T-cell (primary cell): ENCODE results near the gene AKAP6. TPM values are rescaled to one million over a fixed set of nuclear protein-coding genes. Genes with fewer than 3 reads are reported as not detected.
A peak's percentile ranks its signal among the peaks of the same experiment; 100 is the strongest.
"Not testable (repeated sequence)": the region's sequence is repeated elsewhere in the genome, so short reads cannot be mapped to it uniquely, and the experiment has no call there.

Experiments
- ATAC-seq, 4 experiments: fragments of 200-7000 bp in 3 of 4; fragments of 150-1000 bp in 1 of 4; cut with Tn5 transposase; replicated peaks in 1 of 4; 1 replicate in 3 of 4; 2 replicates in 1 of 4; pipeline ENCODE4 v1.10.0; 2021; ENCODE audit warnings: moderate library complexity in 3 of 4, mild to moderate bottlenecking in 2 of 4, moderate number of reproducible peaks in 1 of 4
- CTCF ChIA-PET, 2 donors: fragments of 300-600 bp; sonication (Branson Sonifier 250); formaldehyde crosslinking; loops; one replicate each; lab custom pipeline; 2022; ENCODE audit warnings: antibody characterized with exemption in 2 of 2; lab: Charles Lee
- POLR2A ChIA-PET, 2 donors: fragments of 300-600 bp; sonication (Branson Sonifier 250); formaldehyde crosslinking; loops; one replicate each; lab custom pipeline; 2022; ENCODE audit warnings: antibody characterized with exemption in 2 of 2; lab: Charles Lee
- DNase-seq, 35 experiments: peaks; one replicate each; pipeline versions ENCODE4 v3.0.0 to v3.0.0-alpha.2; 2013 to 2023
- H3K27ac ChIP-seq: one replicate; pipeline ENCODE4 v1.5.1; 2013; ENCODE audit warnings: low read length
- H3K27me3 ChIP-seq, 2 experiments: replicated peaks in 1 of 2; 1 replicate in 1 of 2; 2 replicates in 1 of 2; pipeline versions ENCODE4 v1.6.1 to v1.7.0; 2013; ENCODE audit warnings: low read length in 1 of 2, mixed read lengths in 1 of 2; ENCODE audit not compliant: control insufficient read depth in 2 of 2, insufficient read depth in 2 of 2; ENCODE audit errors: extremely low read depth in 1 of 2
- H3K36me3 ChIP-seq, 2 donors: 1 replicate in 1 of 2; 2 replicates in 1 of 2; pipeline versions ENCODE4 v1.6.1 to v1.7.0; 2013; ENCODE audit warnings: low read length in 1 of 2; ENCODE audit not compliant: control insufficient read depth in 2 of 2, insufficient read depth in 1 of 2; ENCODE audit errors: extremely low read depth in 1 of 2
- H3K4me1 ChIP-seq, 2 experiments: 1 replicate in 1 of 2; 2 replicates in 1 of 2; pipeline versions ENCODE4 v1.6.1 to v1.7.0; 2013; ENCODE audit warnings: low read length in 2 of 2, mixed read lengths in 1 of 2; ENCODE audit not compliant: insufficient read depth in 2 of 2, control insufficient read depth in 1 of 2; ENCODE audit errors: extremely low read depth in 1 of 2
- H3K4me3 ChIP-seq, 2 donors: 1 replicate in 1 of 2; 2 replicates in 1 of 2; pipeline versions ENCODE4 v1.5.1 to v1.7.0; 2013; ENCODE audit warnings: mild to moderate bottlenecking in 2 of 2, low read length in 1 of 2, moderate library complexity in 1 of 2; ENCODE audit not compliant: control insufficient read depth in 1 of 2; ENCODE audit errors: extremely low read depth in 1 of 2
- H3K9me3 ChIP-seq: 2 replicates; pipeline ENCODE4 v1.7.0; 2013
- H3K27ac Mint-ChIP-seq, 2 donors: one replicate each; pipeline ENCODE4 v1.8.0; 2020 to 2021; ENCODE audit warnings: mild to moderate bottlenecking in 2 of 2, mixed read lengths in 2 of 2
- H3K27me3 Mint-ChIP-seq, 2 donors: one replicate each; pipeline ENCODE4 v1.8.0; 2021 to 2022; ENCODE audit warnings: mixed read lengths in 2 of 2
- H3K36me3 Mint-ChIP-seq: one replicate; pipeline ENCODE4 v1.8.0; 2021; ENCODE audit warnings: mixed read lengths
- H3K4me1 Mint-ChIP-seq, 3 donors: one replicate each; pipeline ENCODE4 v1.8.0; 2020 to 2022; ENCODE audit warnings: mixed read lengths in 3 of 3, mild to moderate bottlenecking in 1 of 3
- H3K4me3 Mint-ChIP-seq, 3 donors: one replicate each; pipeline ENCODE4 v1.8.0; 2020 to 2022; ENCODE audit warnings: mild to moderate bottlenecking in 3 of 3, mixed read lengths in 3 of 3, moderate library complexity in 3 of 3
- H3K9me3 Mint-ChIP-seq, 3 donors: one replicate each; pipeline ENCODE4 v1.8.0; 2020 to 2022; ENCODE audit warnings: mixed read lengths in 3 of 3
- WGBS: methylation state at CpG from one replicate; pipeline ENCODE4 v1.1.5; 2013; ENCODE audit warnings: missing lambda C conversion rate; ENCODE audit not compliant: insufficient coverage; 5-methylcytosine and 5-hydroxymethylcytosine counted together
- total RNA-seq, 35 experiments: library from RNA in 6 of 35; stranded (reverse) in 6 of 35; fragments of 120-200 nt in 1 of 35; gene quantifications; one replicate each; pipeline versions ENCODE4 v1.2.1 to v1.2.4 and lab custom pipeline; 2013 to 2026

Gene AKAP6
- total RNA-seq, 5 donors from 2014 or later (not counting 1 experiment from before 2014, with no cell fraction given), result 1.7 to 6.6 (median 2.6) TPM

GRCh38 chr14:32460267-32460666 is 131.2 kb downstream of the AKAP6 start:
- no peak for ATAC-seq
- Mint-ChIP-seq H3K36me3 (no peaks in the 10 kb centered on the region), H3K9me3 (peaks cover 12 to 25% (median 14%) of the 10 kb centered on the region in 3 donors), H3K4me3 (no peak overlapping the region), H3K27ac (no peak overlapping the region), H3K27me3 (peaks cover 11 to 12% of the 10 kb centered on the region in 2 donors), H3K4me1 (no peaks in the 10 kb centered on the region)
- Histone ChIP-seq H3K27ac (no peak overlapping the region), H3K27me3 (peaks cover 0 to 9% of the 10 kb centered on the region in 2 experiments), H3K9me3 (no peaks in the 10 kb centered on the region), H3K4me1 (no peaks in the 10 kb centered on the region), H3K36me3 (no peaks in the 10 kb centered on the region), H3K4me3 (no peak overlapping the region)
- no peak for DNase-seq
- ChIA-PET CTCF (no interaction called here), POLR2A (no interaction called here)
- no CpG with 5 or more reads among the region's 4 CpGs for WGBS

- H3K36me3 Mint-ChIP-seq, CTCF ChIA-PET, H3K4me1 Mint-ChIP-seq, H3K9me3 ChIP-seq, H3K4me3 ChIP-seq, DNase-seq, H3K27ac ChIP-seq, H3K4me1 ChIP-seq, H3K27ac Mint-ChIP-seq, H3K27me3 ChIP-seq, H3K4me3 Mint-ChIP-seq, ATAC-seq, H3K36me3 ChIP-seq, POLR2A ChIA-PET: not testable (repeated sequence)
- no CpG with 5 or more reads among the region's 4 CpGs for WGBS
- peaks cover 9 to 10% of the 10 kb centered on the region in 2 donors for H3K27me3 Mint-ChIP-seq
- peaks cover 14 to 25% (median 16%) of the 10 kb centered on the region in 3 donors for H3K9me3 Mint-ChIP-seq
Measured at GRCh38 chr14:32462553-32462952, 133.5 kb downstream of the AKAP6 start.

GRCh38 chr14:32468955-32469354 is 139.9 kb downstream of the AKAP6 start:
- H3K4me1 Mint-ChIP-seq, result no peaks in the 10 kb centered on the region

GRCh38 chr14:32469388-32470160 is 140.5 kb downstream of the AKAP6 start:
- Mint-ChIP-seq H3K4me3 (no peak overlapping the region), H3K27ac (no peak overlapping the region), H3K4me1 (no peaks in the 10 kb centered on the region), H3K36me3 (no peaks in the 10 kb centered on the region), H3K27me3 (peaks cover 0 to 3% of the 10 kb centered on the region in 2 donors), H3K9me3 (peaks cover 0 to 3% (median 0%) of the 10 kb centered on the region in 3 donors)
- Histone ChIP-seq H3K27ac (no peak overlapping the region), H3K27me3 (no peaks in the 10 kb centered on the region), H3K4me3 (no peak overlapping the region), H3K4me1 (no peaks in the 10 kb centered on the region), H3K36me3 (no peaks in the 10 kb centered on the region), H3K9me3 (no peaks in the 10 kb centered on the region)
- WGBS, result no CpG with 5 or more reads among the region's 5 CpGs
- ChIA-PET CTCF (interaction anchor here (0.5 to 1.1 kb wide), 3 partner anchors 535 to 1162 kb away, joined by 3 to 4 read pairs (median 3); no protein-coding TSS in a partner anchor), POLR2A (no interaction called here)
- DNase-seq, result peak in 1 of 35 experiments; percentile 23
- ATAC-seq, result no peak

More at GRCh38 chr14:32468955-32469354, 139.9 kb downstream of the AKAP6 start:
- no peaks in the 10 kb centered on the region for H3K4me1 ChIP-seq
- Mint-ChIP-seq H3K36me3 (no peaks in the 10 kb centered on the region), H3K9me3 (peaks cover 0 to 3% (median 0%) of the 10 kb centered on the region in 3 donors), H3K27ac (no peak overlapping the region), H3K4me3 (no peak overlapping the region), H3K27me3 (peaks cover 0 to 3% of the 10 kb centered on the region in 2 donors)
- H3K9me3 ChIP-seq, result no peaks in the 10 kb centered on the region
- no peak overlapping the region for H3K4me3 ChIP-seq
- H3K27me3 ChIP-seq, result no peaks in the 10 kb centered on the region
- ChIA-PET CTCF (interaction anchor here (0.7 to 1.1 kb wide), 2 partner anchors 535 to 542 kb away, joined by 3 to 4 read pairs; no protein-coding TSS in a partner anchor), POLR2A (no interaction called here)
- ATAC-seq (no peak), DNase-seq (no peak)
- no peaks in the 10 kb centered on the region for H3K36me3 ChIP-seq
- no peak overlapping the region for H3K27ac ChIP-seq
- WGBS, result no CpG with 5 or more reads among the region's 2 CpGs

GRCh38 chr14:32470161-32470715 is 141.1 kb downstream of the AKAP6 start:
- ATAC-seq, result no peak
- no peak overlapping the region for H3K27ac ChIP-seq
- Mint-ChIP-seq H3K4me3 (no peak overlapping the region), H3K27ac (no peak overlapping the region), H3K9me3 (peaks cover 0 to 3% (median 0%) of the 10 kb centered on the region in 3 donors), H3K4me1 (no peaks in the 10 kb centered on the region), H3K27me3 (peaks cover 0 to 3% of the 10 kb centered on the region in 2 donors), H3K36me3 (no peaks in the 10 kb centered on the region)
- WGBS, result 43% methylated on average over 1 of the region's 4 CpGs
- ChIA-PET CTCF (interaction anchor here in 1 of 2 donors (1.1 kb wide), 1 partner anchor 536 kb away, joined by 4 read pairs; no protein-coding TSS in a partner anchor), POLR2A (no interaction called here)
- no peaks in the 10 kb centered on the region for H3K9me3 ChIP-seq
- no peaks in the 10 kb centered on the region for H3K4me1 ChIP-seq
- no peak for DNase-seq
- H3K36me3 ChIP-seq, result no peaks in the 10 kb centered on the region
- H3K4me3 ChIP-seq, result no peak overlapping the region
- no peaks in the 10 kb centered on the region for H3K27me3 ChIP-seq

- DNase-seq (no peak), ATAC-seq (no peak)
- Histone ChIP-seq H3K27me3 (no peaks in the 10 kb centered on the region), H3K4me3 (no peak overlapping the region), H3K36me3 (no peaks in the 10 kb centered on the region), H3K27ac (no peak overlapping the region), H3K4me1 (no peaks in the 10 kb centered on the region), H3K9me3 (no peaks in the 10 kb centered on the region)
- WGBS, result 100% methylated on average over 1 of the region's 4 CpGs
- no peaks in the 10 kb centered on the region for H3K36me3 Mint-ChIP-seq
- no peaks in the 10 kb centered on the region for H3K4me1 Mint-ChIP-seq
- H3K27ac Mint-ChIP-seq, result no peak overlapping the region
- H3K9me3 Mint-ChIP-seq, result no peaks in the 10 kb centered on the region
- ChIA-PET CTCF (no interaction called here), POLR2A (no interaction called here)
- H3K4me3 Mint-ChIP-seq, result no peak overlapping the region
- peaks cover 0 to 2% of the 10 kb centered on the region in 2 donors for H3K27me3 Mint-ChIP-seq
Measured at GRCh38 chr14:32471181-32471580, 142.1 kb downstream of the AKAP6 start.
